GM21528 (cell line): ENCODE data around the gene SEC24D.
"Not testable (repeated sequence)": the region's sequence is repeated elsewhere in the genome, so short reads cannot be mapped to it uniquely, and the experiment has no call there.

Experiments
- ATAC-seq: cut with Tn5 transposase; IDR thresholded peaks from one replicate; pipeline ENCODE4 v1.9.1; 2021; ENCODE audit warnings: mild to moderate bottlenecking, moderate library complexity; ENCODE audit not compliant: unreplicated experiment, low FRiP score

Gene SEC24D, protein sequence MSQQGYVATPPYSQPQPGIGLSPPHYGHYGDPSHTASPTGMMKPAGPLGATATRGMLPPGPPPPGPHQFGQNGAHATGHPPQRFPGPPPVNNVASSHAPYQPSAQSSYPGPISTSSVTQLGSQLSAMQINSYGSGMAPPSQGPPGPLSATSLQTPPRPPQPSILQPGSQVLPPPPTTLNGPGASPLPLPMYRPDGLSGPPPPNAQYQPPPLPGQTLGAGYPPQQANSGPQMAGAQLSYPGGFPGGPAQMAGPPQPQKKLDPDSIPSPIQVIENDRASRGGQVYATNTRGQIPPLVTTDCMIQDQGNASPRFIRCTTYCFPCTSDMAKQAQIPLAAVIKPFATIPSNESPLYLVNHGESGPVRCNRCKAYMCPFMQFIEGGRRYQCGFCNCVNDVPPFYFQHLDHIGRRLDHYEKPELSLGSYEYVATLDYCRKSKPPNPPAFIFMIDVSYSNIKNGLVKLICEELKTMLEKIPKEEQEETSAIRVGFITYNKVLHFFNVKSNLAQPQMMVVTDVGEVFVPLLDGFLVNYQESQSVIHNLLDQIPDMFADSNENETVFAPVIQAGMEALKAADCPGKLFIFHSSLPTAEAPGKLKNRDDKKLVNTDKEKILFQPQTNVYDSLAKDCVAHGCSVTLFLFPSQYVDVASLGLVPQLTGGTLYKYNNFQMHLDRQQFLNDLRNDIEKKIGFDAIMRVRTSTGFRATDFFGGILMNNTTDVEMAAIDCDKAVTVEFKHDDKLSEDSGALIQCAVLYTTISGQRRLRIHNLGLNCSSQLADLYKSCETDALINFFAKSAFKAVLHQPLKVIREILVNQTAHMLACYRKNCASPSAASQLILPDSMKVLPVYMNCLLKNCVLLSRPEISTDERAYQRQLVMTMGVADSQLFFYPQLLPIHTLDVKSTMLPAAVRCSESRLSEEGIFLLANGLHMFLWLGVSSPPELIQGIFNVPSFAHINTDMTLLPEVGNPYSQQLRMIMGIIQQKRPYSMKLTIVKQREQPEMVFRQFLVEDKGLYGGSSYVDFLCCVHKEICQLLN

DNA sequence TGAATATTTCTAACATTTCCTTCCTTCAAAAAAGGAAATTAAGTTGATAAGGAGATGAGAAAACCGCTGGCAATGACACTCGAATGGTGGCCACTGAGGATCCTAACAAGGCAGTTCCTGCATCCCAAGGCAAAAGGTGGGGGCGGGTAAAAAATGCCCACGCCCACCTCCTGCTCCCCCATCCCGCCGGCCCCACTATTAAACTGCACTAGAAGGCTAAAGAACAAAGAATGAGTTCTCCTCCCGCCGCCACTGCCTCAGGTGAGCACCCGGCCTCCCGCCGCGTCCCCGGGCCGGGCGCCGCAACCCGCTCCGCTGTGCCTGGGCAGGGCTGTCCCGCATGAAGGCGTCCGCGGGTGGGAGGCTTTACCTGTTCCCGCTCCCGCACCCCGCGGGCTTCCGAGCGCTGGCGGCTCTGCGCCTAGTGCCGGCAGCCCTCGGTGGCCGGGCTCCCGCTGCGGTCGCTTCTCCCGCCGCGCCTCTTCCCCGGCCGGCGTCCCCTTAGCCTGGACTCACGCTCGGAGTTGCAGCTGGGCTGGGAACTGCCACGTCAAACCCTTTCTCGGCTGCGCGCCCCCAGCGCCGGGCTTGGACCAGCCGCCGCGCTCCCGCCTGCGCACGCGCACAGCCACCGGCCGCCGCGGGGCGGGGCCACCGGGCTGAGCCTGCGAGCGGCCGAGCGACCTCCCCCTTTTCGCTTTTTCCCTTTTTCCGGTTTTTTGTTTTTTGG lies at the start of gene SEC24D:
Gene SEC24D (minus strand): TSS at position 556 of the 730 bp plus-strand sequence. CDS start 2,430 bp downstream, outside the sequence.
- ATAC-seq = peak; percentile 80

DNA sequence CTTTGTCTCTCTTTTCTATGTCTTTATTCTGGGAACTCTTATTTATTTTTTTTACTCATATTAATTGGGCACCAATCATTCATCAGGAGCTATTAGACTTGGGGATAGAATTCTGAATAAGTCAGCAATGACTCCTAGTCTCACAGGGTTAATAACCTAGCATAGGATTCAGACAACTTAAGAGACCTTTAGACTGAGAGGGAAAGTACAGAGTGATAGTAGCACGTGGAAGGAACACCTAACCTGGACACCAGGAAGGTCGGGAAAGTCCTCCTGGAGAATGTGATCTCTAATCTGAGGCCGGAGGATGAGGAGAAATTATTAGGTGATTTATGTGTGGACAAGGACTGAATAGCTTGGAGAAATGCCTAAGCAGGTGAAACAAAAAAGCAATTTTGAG lies 48.8 kb upstream of the SEC24D start:
- ATAC-seq = no peak

DNA sequence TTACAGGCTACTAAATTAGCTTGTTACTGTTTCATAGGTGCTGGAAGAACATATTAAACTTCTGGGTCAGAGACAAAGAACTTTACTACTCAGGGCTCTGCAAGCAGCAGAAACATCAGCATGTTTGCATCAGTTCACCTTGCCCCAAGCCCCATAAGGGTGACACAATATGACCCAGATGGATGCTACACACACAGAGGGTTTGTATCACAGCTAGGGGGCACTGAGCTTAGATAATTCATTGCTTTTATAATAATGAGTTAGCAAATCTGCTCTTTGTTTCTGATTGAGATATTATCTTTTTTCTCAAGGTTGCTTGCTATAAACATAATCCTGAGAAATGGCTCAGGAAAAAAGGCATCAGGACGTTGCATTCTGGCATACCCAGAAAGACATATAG lies 47.9 kb upstream of the SEC24D start:
- ATAC-seq = no peak

DNA sequence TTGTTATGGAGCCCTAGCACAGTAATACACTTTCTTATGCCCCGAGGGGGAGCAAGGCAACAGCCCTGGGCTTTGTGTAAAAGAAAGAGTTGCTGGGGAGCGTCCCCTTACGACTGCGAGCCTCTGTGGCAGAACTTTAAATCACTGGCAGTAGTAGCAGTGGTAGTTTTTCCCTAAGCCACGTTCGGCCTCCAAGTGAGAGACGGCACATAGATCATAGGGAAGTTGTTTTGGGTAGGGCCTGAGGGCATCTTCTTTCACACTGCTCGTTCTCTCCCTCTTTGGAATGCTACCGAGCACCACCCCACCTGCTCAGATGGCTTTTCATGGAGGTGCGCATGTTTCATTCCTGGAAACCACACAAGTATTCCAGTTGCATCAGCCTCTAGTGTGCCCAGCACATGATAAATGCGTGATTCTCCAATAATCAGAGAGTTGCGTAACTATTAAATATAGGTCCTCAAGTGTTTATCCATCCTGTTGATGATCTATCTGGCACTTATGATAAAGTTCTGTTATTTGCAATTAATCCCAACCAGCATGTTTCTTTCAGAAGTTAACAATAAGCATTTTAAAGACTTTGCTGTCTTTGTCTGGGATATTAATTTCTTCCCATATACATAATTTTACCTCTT lies 45.7 kb upstream of the SEC24D start:
- ATAC-seq = no peak

DNA sequence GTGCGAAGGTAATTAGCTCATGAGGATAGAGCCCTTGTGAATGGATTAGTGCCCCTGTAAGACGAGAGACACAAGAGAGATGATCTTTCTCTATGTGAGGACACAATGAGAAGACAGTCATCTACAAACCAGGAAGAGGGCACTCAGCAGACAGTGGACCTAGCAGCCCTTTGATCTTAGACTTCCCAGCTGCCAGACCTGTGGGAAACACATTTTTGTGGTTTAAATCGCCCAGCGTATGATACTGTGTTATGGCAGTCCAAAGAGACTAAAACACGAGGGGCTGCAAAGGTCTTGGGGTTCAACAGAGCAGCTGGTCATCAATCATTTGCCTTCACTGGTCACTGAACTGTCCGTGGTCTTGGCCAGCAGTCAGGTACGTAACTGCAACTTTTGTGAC lies 43.5 kb upstream of the SEC24D start:
- ATAC-seq = no peak

DNA sequence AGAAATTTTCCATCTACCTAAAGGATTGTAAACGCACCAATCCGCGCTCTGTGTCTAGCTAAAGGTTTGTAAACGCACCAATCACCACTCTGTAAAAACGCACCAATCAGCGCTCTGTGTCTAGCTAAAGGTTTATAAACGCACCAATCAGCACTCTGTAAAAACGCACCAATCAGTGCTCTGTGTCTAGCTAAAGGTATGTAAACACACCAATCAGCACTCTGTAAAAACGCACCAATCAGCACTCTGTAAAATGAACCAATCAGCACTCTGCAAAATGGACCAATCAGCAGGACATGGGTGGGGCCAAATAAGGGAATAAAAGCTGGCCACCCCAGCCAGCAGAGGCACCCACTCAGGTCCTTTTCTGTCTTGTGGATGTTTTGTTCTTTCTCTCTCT lies 42.6 kb upstream of the SEC24D start:
- ATAC-seq = not testable (repeated sequence)

DNA sequence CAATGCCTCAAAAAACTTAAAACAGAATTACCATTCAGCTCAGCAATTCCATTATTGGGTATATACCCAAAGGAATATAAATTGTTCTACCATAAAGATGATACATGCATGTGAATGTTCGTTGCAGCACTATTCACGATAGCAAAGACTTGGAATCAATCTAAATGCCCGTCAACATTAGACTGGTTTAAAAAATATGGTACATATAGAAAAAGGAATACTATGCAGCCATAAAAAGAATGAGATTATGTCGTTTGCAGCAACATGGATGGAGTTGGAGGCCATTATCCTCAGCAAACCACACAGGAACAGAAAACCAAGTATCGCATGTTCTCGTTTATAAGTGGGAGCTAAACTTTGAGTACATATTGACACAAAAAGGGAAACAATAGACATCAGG lies 41.9 kb upstream of the SEC24D start:
- no peak for ATAC-seq

DNA sequence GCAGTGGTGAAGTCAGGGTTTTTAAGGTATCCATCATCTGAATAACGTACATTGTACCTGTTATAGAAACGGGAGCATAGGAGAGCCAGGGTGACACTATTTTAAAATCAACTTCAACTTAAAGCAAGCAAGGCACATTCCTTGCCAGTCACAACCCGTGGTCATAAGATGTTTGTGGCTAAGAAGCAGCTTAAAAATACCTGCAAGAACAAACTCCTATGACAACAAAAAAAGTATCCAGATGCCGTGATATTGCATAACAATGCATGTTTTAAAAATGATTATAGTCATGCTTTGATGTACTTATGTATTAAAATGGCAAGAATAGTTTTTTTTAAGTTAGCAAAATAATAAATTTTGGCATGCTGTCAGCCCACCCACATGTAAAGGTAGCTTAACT lies 36.3 kb upstream of the SEC24D start:
- no peak for ATAC-seq

DNA sequence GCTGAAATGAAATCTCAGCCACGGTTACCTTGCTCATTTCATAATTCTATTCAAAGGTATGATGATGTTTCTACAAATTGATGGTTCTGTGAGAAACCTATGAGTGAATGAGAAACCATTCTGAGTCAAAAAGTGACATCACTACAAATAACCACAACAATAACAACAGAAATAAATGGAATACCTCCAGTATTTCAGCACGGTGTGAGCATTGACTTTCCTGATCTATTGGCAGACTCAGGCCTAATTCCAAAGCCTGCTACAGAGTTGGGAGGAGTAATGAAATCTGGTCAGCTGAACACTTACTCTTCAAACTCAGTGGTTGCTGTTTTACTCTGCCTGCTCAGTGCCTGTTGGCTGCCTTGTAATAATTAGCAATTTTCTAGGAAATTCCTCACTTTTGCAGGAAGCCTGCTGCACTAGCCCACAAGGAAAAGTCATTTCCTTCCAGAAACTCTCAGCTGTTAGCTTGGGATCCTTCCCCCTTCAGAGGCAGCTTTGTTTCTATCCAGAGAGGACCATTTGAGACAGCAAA lies 33.9 kb upstream of the SEC24D start:
- ATAC-seq = no peak

DNA sequence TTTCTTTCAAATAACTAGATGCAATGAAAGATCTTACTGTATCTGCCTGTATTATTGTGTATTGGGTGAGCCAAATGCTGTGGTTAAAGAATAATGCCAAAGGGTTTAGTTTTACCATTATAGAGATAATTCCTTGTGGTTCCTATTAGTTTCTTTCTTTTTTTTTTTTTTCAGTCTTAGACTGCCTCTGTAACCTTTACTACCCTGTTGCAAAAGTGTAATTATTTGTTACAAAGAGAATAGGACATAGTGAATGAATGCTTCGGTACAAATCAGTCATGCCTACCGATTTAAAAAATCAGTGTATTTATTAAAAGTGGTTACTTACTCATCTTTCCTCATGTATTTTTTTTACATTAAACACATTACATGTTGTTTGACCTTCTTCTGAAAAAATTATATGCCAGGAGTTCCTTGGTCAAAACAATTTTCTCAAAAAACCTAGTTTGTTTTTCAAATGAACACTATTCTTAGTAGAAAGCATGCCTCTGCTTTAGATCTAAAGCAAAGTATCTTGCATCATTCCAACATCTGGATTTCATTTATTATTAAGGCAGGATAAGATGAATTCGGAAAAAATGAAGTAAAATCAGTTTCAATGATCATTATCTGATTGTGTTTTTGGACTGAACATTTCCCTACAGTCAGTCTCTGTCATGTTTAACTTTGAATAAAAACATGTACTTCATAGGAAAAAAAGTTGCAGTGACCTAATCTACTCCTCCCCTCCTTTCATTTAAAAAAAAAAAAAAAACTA lies 31.6 kb upstream of the SEC24D start:
- ATAC-seq = no peak

DNA sequence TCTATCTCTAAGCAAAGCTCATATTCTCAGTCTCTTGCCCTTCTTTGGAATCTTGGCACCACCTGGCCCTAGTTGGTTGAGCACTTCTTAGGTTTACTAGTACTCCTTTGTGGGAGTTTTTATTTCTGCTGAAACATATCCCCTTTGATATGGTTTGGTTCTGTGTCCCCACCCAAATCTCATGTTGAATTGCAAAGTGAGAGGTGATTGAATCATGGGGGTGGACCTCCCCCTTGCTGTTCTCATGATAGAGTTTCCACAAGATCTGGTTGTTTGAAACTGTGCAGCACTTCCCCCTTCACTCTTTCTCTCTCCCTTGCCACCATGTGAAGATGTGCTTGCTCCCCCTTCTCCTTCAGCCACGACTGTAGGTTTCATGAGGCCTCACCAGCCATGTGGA lies 30.5 kb upstream of the SEC24D start:
- ATAC-seq = no peak

DNA sequence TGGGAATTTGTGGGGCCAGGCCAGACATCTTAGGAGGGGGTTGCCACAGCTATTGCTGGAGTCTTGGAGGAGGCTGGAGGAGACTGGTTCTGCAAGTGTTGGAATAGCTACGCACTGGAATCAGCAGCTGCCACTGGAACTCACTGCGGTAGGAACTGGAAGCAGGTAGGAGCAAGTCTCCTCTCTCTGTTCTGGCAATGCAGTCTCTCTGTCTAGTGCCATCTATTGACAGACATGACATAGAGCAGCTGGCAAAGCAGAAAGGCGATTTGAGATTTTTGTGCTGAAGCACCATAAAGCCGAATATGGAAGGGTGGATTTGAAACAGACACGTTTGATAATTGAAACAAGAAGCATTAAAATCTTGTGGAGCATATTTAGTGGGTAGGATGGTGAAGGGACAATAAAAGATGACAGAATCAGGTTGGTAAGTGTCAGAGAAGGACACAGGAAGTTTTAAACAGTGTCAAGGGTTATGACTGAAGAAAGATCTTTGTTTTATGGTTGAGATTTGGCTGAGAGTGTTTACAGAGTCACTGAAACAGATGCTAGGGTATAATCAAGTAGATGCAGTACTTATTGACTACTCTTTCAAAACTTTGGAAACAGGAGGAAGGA lies 29.3 kb upstream of the SEC24D start:
- no peak for ATAC-seq

DNA sequence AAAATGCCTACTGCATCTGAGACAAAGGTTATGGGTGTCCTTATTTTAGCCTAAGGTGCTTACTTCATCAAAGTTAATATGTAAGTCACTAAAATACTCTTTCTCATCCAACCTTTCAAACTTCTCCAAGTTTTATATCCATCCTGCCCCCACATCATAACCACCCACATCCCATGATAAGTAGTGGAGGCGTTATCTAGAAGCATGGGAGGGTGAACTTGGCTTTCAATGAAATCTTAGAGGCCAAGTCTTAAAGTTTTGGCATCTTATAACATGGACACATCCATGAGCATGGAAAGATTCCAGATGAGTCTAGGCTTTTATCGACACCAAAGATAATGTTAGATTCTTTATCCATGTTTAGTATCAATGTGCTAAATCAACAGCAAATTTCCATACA lies 22.9 kb upstream of the SEC24D start:
- ATAC-seq = no peak

DNA sequence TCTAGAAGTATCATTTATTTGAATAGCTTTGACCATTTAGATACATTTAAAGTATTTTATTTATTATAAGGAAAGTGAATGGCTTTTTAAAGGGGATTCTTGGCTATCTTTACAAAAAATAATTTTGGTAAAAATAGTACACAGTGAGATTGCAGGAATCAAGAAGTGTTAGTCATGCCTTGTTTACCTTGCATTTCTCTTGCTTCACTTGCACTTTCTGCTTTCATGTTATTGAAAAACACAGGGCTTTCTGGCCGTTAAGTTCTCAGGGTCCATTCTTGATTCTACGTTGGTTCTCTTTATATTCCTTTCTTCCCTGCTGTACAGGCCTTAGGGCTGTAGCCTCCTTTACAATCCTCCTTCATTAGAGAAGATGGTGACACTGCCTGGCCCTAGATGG lies 21.8 kb upstream of the SEC24D start:
- ATAC-seq = no peak

DNA sequence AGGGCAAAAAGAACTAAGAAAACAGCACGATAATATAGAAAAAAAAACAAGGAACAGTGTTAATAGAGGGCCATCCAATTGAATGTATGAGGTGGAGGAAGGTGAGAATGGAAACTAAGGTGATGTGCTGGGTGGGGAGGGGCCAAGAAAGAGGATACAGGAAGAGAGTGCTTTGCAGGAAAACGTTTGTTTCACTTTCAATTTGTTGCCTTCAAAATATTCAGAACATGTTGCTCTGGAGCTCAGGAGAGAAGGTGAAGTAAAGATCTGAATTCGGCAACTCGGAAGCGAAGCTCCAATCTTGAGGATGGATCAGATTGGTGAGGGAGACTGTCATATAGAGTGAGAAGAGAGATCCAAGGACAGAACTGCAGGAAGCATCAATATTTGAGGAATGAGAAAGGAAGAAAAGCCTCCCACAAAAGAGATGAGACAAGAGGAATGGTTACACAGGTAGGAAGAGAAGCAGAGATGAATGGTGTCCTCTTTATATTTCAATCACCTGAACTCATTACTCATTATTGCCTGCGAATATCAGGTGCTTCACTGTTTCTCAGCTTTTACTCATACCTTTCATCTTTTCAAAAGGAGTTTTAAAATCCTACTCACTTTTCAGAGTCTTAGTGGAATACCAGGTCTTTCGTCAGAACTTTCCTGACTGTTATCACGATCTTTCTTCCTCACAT lies 14.7 kb upstream of the SEC24D start:
- peak; percentile 95 for ATAC-seq

DNA sequence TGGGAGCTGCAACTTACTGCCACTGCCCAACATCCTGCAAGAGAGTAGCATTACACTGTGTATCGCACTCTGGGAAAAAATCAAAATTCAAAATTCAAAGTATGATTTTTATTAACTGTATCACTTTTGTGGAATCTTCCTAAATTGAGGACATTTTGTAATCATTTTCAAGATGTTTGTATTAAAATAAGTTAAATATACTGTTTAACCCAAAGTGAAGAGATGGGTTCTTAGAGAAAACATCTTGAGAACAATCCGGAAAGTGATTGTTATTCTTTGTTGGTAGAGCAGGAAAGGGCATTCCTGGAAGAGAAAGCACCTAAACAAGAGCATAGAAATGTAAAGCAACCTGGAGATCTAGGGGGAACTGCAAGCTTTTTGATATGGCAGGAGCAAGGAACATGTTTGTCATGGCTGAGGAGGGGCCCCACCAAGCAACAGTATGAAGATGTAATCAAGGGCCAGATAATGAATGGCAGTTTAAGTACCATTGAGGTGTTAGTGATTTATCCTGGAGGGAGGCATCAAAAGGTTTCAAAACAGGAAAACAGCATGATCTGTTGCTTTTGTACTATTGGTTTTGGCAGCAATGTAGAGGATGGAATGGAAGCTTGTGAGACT lies 14.1 kb upstream of the SEC24D start:
- peak; percentile 9 for ATAC-seq

DNA sequence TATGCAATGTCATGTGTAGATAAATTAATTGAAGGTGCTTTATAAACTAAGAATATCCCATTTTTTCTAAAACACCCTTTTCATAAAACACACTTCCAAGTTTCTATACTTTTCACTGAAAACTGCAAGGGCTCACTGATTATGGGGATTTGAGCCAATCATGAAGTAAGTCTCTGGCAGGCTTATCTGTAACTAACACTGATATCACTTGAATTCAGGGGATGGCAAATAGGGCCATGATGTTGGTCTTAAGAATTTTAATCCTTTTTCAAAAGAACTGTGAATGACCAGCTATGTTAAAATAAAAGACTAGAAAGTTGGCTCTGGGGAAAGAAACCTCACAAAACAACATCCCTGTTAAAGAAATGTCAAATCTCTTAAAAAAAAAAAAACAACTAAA lies 13.0 kb upstream of the SEC24D start:
- ATAC-seq = no peak

DNA sequence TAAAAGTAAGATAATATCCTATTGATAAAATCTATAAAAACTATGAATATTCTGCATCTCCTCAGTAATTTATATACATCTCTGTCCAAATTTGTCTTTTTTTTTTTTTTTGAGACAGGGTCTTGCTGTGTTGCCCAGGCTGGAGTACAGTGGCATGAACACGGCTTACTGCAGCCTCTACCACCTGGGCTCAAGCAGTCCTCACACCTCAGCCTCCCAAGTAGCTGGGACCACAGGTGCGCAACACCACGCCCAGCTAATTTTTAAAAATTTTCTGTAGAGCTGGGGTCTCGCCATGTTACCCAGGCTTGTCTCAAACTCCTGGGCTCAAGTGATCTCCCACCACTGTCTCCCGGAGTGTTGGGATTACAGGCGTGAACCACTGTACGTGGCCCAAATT lies 12.3 kb upstream of the SEC24D start:
- no peak for ATAC-seq
